Right atrium auricular region (tissue), 2 donors: Measurements from ENCODE around the gene TMEM150C. TPM values are rescaled to one million over a fixed set of nuclear protein-coding genes. Genes with fewer than 3 reads are reported as not detected.

Experiments used
- DNase-seq: peaks from one replicate; pipeline ENCODE4 v3.0.0-alpha.2; 2019; ENCODE audit warnings: low spot score
- H3K27ac ChIP-seq, 2 donors: fragments of 200-600 bp; sonication (generic); 1 replicate in 1 of 2; 2 replicates in 1 of 2; pipeline ENCODE4 v1.5.1; 2016 to 2019
- H3K27me3 ChIP-seq, 2 donors: fragments of 200-600 bp; sonication (generic); one replicate each; pipeline versions ENCODE4 v1.5.1 to v1.6.0; 2017 to 2019
- H3K36me3 ChIP-seq: fragments of 200-600 bp; sonication (generic); one replicate; pipeline ENCODE4 v1.5.1; 2016
- H3K4me1 ChIP-seq, 2 donors: fragments of 200-600 bp; sonication (generic); one replicate each; pipeline versions ENCODE4 v1.5.1 to v1.6.0; 2017 to 2019
- H3K4me3 ChIP-seq, 2 donors: fragments of 200-600 bp; sonication (generic); 1 replicate in 1 of 2; 2 replicates in 1 of 2; pipeline ENCODE4 v1.5.1; 2017 to 2019; ENCODE audit warnings: mild to moderate bottlenecking in 1 of 2, moderate library complexity in 1 of 2
- H3K9me3 ChIP-seq, 2 donors: fragments of 200-600 bp; sonication (generic); one replicate each; pipeline ENCODE4 v1.5.1; 2019
- total RNA-seq, 2 donors: library from RNA; depleted of rRNA; stranded (reverse); fragments of >200 nt; gene quantifications; one replicate each; pipeline ENCODE4 v1.1.0, GENCODE V29; 2016
- TF ChIP-seq, protein P1 (sequence below), 2 donors: fragments of 200-600 bp; sonication (generic); IDR thresholded peaks; one replicate each; pipeline ENCODE4 v1.5.1; 2019; ENCODE audit warnings: antibody characterized with exemption in 2 of 2

TMEM150C gene
- 10 to 100 TPM; 14.2 to 21.2 TPM for total RNA-seq

GRCh38 chr4:82561786-82562563, at the start of gene TMEM150C:
TSS of gene TMEM150C (minus strand) at chr4:82561988. CDS start at chr4:82504657, 57,331 bp downstream.
- TF ChIP-seq, protein P1, sequence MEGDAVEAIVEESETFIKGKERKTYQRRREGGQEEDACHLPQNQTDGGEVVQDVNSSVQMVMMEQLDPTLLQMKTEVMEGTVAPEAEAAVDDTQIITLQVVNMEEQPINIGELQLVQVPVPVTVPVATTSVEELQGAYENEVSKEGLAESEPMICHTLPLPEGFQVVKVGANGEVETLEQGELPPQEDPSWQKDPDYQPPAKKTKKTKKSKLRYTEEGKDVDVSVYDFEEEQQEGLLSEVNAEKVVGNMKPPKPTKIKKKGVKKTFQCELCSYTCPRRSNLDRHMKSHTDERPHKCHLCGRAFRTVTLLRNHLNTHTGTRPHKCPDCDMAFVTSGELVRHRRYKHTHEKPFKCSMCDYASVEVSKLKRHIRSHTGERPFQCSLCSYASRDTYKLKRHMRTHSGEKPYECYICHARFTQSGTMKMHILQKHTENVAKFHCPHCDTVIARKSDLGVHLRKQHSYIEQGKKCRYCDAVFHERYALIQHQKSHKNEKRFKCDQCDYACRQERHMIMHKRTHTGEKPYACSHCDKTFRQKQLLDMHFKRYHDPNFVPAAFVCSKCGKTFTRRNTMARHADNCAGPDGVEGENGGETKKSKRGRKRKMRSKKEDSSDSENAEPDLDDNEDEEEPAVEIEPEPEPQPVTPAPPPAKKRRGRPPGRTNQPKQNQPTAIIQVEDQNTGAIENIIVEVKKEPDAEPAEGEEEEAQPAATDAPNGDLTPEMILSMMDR (IDR thresholded peaks at IDR 0.05) = peak in 1 of 2 donors; percentile 51
- DNase-seq = no peak
- H3K36me3 ChIP-seq = no peaks in the 10 kb centered on the region
- peaks cover 0 to 20% of the 10 kb centered on the region in 2 donors for H3K4me1 ChIP-seq
- peak within 1 kb of the TSS; percentile 56 to 62 for H3K27ac ChIP-seq
- H3K4me3 ChIP-seq = peak within 1 kb of the TSS; percentile 62 to 74
- no peaks in the 10 kb centered on the region for H3K9me3 ChIP-seq
- H3K27me3 ChIP-seq = no peaks in the 10 kb centered on the region

GRCh38 chr4:82611527-82611926, 49.7 kb upstream of the TMEM150C start:
- H3K36me3 ChIP-seq = no peaks in the 10 kb centered on the region
- no peak overlapping the region for H3K27ac ChIP-seq
- DNase-seq = no peak
- no peaks in the 10 kb centered on the region for H3K9me3 ChIP-seq
- TF ChIP-seq, protein P1 (IDR thresholded peaks at IDR 0.05) = no peak
- H3K27me3 ChIP-seq = no peaks in the 10 kb centered on the region
- H3K4me1 ChIP-seq = no peaks in the 10 kb centered on the region
- H3K4me3 ChIP-seq = no peak overlapping the region

GRCh38 chr4:82610041-82610440, 48.3 kb upstream of the TMEM150C start:
- DNase-seq = no peak
- Histone ChIP-seq H3K27ac (no peak overlapping the region), H3K4me3 (no peak overlapping the region), H3K27me3 (no peaks in the 10 kb centered on the region), H3K9me3 (no peaks in the 10 kb centered on the region), H3K36me3 (no peaks in the 10 kb centered on the region), H3K4me1 (no peaks in the 10 kb centered on the region)
- TF ChIP-seq, protein P1 (IDR thresholded peaks at IDR 0.05) = no peak

DNA sequence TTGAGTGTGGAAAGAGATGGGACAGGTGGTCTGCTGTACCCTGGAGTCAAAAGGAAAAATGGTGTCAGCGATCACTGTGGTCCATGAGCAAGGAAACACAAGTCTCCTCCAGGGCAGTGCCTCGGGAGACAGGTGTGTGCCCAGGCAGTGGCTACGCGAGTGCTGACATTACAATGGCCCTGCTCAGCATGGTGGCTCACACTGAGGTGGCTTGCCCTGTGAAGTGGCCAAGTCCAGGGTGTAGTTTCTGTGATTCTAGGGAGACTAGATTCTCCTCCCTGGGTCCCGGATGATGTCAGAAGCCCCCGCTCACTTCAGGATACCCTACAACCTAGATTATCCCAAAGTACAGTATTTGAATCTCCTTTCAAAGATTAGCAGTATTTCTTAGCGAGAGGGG, 44.8 kb upstream of the TMEM150C start:
- H3K27ac ChIP-seq = no peak overlapping the region
- TF ChIP-seq, protein P1 (IDR thresholded peaks at IDR 0.05) = no peak
- no peak overlapping the region for H3K4me3 ChIP-seq
- H3K4me1 ChIP-seq = no peaks in the 10 kb centered on the region
- H3K9me3 ChIP-seq = no peaks in the 10 kb centered on the region
- no peak for DNase-seq
- H3K36me3 ChIP-seq = no peaks in the 10 kb centered on the region
- no peaks in the 10 kb centered on the region for H3K27me3 ChIP-seq

GRCh38 chr4:82604522-82604921, 42.7 kb upstream of the TMEM150C start:
- Histone ChIP-seq H3K4me1 (no peaks in the 10 kb centered on the region), H3K27me3 (no peaks in the 10 kb centered on the region), H3K27ac (no peak overlapping the region), H3K4me3 (no peak overlapping the region), H3K9me3 (no peaks in the 10 kb centered on the region), H3K36me3 (no peaks in the 10 kb centered on the region)
- TF ChIP-seq, protein P1 (IDR thresholded peaks at IDR 0.05) = no peak
- no peak for DNase-seq
